Suprapubic skin (tissue), 4 donors: Measurements from ENCODE around the gene FLAD1.

ENCODE experiments used
- EP300 ChIP-seq: sonication (generic); formaldehyde crosslinking; IDR thresholded peaks from one replicate; pipeline ENCODE4 v1.6.1; 2017; ENCODE audit warnings: antibody characterized with exemption
- POLR2AphosphoS5 ChIP-seq, 3 donors: sonication (generic); formaldehyde crosslinking; IDR thresholded peaks; one replicate each; pipeline ENCODE4 v1.6.1; 2017; ENCODE audit warnings: antibody characterized with exemption in 3 of 3
- TF ChIP-seq, protein P1 (sequence below), 2 donors: fragments of 200-600 bp in 1 of 2; fragments of 450-650 bp in 1 of 2; sonication (generic) in 1 of 2; IDR thresholded peaks; one replicate each; pipeline ENCODE4 v1.5.1; 2016 to 2019; ENCODE audit warnings: antibody characterized with exemption in 2 of 2, mild to moderate bottlenecking in 1 of 2, moderate library complexity in 1 of 2

- TF ChIP-seq, protein P1, sequence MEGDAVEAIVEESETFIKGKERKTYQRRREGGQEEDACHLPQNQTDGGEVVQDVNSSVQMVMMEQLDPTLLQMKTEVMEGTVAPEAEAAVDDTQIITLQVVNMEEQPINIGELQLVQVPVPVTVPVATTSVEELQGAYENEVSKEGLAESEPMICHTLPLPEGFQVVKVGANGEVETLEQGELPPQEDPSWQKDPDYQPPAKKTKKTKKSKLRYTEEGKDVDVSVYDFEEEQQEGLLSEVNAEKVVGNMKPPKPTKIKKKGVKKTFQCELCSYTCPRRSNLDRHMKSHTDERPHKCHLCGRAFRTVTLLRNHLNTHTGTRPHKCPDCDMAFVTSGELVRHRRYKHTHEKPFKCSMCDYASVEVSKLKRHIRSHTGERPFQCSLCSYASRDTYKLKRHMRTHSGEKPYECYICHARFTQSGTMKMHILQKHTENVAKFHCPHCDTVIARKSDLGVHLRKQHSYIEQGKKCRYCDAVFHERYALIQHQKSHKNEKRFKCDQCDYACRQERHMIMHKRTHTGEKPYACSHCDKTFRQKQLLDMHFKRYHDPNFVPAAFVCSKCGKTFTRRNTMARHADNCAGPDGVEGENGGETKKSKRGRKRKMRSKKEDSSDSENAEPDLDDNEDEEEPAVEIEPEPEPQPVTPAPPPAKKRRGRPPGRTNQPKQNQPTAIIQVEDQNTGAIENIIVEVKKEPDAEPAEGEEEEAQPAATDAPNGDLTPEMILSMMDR (IDR thresholded peaks at IDR 0.05): no peak
- TF ChIP-seq POLR2AphosphoS5 (IDR thresholded peaks at IDR 0.05) (no peak), EP300 (no peak)
Observed at GRCh38 chr1:155035936-155036335, 52.8 kb downstream of the FLAD1 start.
